Ovary (tissue), 9 donors: ENCODE data around the gene ADA. TPM values are rescaled to one million over a fixed set of nuclear protein-coding genes. Genes with fewer than 3 reads are reported as not detected.

Source experiments
- DNase-seq, 5 donors: peaks; one replicate each; pipeline ENCODE4 v3.0.0-alpha.2; 2019 to 2020
- H3K27ac ChIP-seq, 2 donors: fragments of 200-600 bp; one replicate each; pipeline versions ENCODE4 v1.5.1 to v1.8.0; 2019 to 2022
- H3K27me3 ChIP-seq: fragments of 200-600 bp; one replicate; pipeline ENCODE4 v1.8.0; 2022
- H3K36me3 ChIP-seq: fragments of 200-600 bp; sonication (generic); one replicate; pipeline ENCODE4 v1.5.1; 2019
- H3K4me1 ChIP-seq: one replicate; pipeline ENCODE4 v1.8.1; 2013; ENCODE audit warnings: mild to moderate bottlenecking, moderate library complexity; ENCODE audit not compliant: insufficient read depth
- H3K4me3 ChIP-seq: fragments of 200-600 bp; sonication (generic); one replicate; pipeline ENCODE4 v1.5.1; 2017
- H3K9me3 ChIP-seq, 2 donors: fragments of 200-600 bp in 1 of 2; sonication (generic) in 1 of 2; one replicate each; pipeline versions ENCODE4 v1.5.1 to v1.8.1; 2013 to 2019; ENCODE audit warnings: mild to moderate bottlenecking in 1 of 2, moderate library complexity in 1 of 2
- EP300 ChIP-seq: sonication (generic); formaldehyde crosslinking; IDR thresholded peaks from one replicate; pipeline ENCODE4 v1.6.1; 2017; ENCODE audit warnings: antibody characterized with exemption
- POLR2A ChIP-seq: fragments of 450-650 bp; IDR thresholded peaks from one replicate; pipeline ENCODE4 v1.6.1; 2017; ENCODE audit warnings: antibody characterized with exemption, mild to moderate bottlenecking, moderate library complexity
- WGBS, 3 donors: extraction: QIAGEN DNeasy Blood & Tissue Kit in 1 of 3; methylation state at CpG; one replicate each; pipeline versions ENCODE4 v1.1.5 to v1.1.7; 2013 to 2017; 5-methylcytosine and 5-hydroxymethylcytosine counted together
- intact Hi-C, 4 donors: fragments of 100-400 bp; cut with DNase I; formaldehyde crosslinking; loops; one replicate each; pipeline versions ENCODE4 v1.11.0 to v1.15.1; 2022 to 2023
- polyA plus RNA-seq, 2 donors: library from polyadenylated mRNA; stranded (reverse); fragments of 200-250 nt in 1 of 2; fragments of 350-450 nt in 1 of 2; fragmentation: Illumina TruSeq in 1 of 2; extraction: RNeasy Lipid Tissue Mini Kit (QIAGEN cat#74804) in 1 of 2; gene quantifications; one replicate each; pipeline ENCODE4 v1.2.3, GENCODE V29; 2013 to 2014
- total RNA-seq, 7 donors: library from RNA; depleted of rRNA in 2 of 7; stranded (reverse); fragments of >200 nt in 2 of 7; fragmentation: NEBNext Ultra II Directional in 3 of 7; extraction: Animal tissue kit (Norgen Biotek cat#: 25700) in 3 of 7; gene quantifications; one replicate each; pipeline versions ENCODE4 v1.1.0 to v1.2.4, GENCODE V29; 2016 to 2023
- TF ChIP-seq, protein P1 (sequence below), 3 donors: fragments of 450-650 bp in 2 of 3; fragments of 200-600 bp in 1 of 3; IDR thresholded peaks; one replicate each; pipeline versions ENCODE4 v1.5.1 to v1.8.0; 2016 to 2022; ENCODE audit warnings: antibody characterized with exemption in 3 of 3, mild to moderate bottlenecking in 1 of 3
- donor health status: DM: no; HTN: no; CAD: no; lungs with moderate emphysema.
- donor health status: DM: no; HTN: no; CAD: no.
- donor health status: Bipolar disorder and iron deficiency.
- donor health status: DM: yes; HTN: yes; CAD: no.
- donor health status: DM: no; HTN: no; CAD: no.
- donor health status: DM: yes; HTN: yes; CAD: no.

Gene ADA
- total and polyA plus RNA-seq, 9 donors: 1.1 to 7.4 (median 3.2) TPM

DNA sequence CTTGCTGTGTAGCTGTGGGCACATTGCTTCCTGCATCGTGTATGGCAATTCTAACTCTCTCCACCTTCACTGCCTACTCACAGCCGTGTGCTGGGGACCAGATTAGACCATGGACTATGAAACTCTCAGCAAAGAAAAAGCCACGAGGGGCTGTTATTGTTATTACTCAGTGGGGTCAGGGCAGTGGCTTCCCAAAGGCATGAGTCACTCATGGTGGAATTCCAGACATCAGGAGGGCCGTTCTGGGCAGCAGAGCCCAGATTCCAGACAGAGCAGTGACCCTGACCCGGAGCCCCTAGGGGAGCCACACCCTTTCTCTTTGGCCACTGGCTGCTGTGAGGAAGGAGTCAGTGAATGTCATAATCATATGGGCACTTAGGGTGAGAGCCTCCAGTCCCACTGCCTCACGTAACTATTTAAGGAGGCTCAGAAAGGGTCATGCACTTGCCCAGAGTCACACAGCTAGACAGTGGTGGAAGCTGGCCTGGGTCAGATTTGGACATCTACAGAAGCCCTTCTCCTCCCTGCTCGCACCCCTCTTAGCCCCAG, 41.5 kb upstream of the ADA start:
- H3K4me1 ChIP-seq: peaks cover 29% of the 10 kb centered on the region
- no peaks in the 10 kb centered on the region for H3K9me3 ChIP-seq
- TF ChIP-seq POLR2A: no peak
- peak; percentile 82 for TF ChIP-seq EP300
- WGBS, 3 donors: 2 to 13% (median 4%) methylated on average over 7 of the region's 7 CpGs
- no peaks in the 10 kb centered on the region for H3K36me3 ChIP-seq
- H3K27ac ChIP-seq: peak overlapping the region; percentile 36 to 52
- no peaks in the 10 kb centered on the region for H3K27me3 ChIP-seq
- H3K4me3 ChIP-seq: no peak overlapping the region
- intact Hi-C loops: no loop called here
- DNase-seq: peak; percentile 83 to 92 (median 90)

GRCh38 chr20:44691424-44692423, 40.2 kb upstream of the ADA start:
- H3K36me3 ChIP-seq: no peaks in the 10 kb centered on the region
- peak overlapping the region in 1 of 2 donors; percentile 39 for H3K27ac ChIP-seq
- 40 to 48% (median 44%) methylated on average over 7 of the region's 7 CpGs for WGBS, 3 donors
- peak in 3 of 5 donors; percentile 57 to 72 (median 66) for DNase-seq
- H3K4me1 ChIP-seq: peaks cover 29% of the 10 kb centered on the region
- H3K9me3 ChIP-seq: no peaks in the 10 kb centered on the region
- intact Hi-C loops: no loop called here
- no peak overlapping the region for H3K4me3 ChIP-seq
- H3K27me3 ChIP-seq: no peaks in the 10 kb centered on the region
- TF ChIP-seq EP300: no peak
- no peak for TF ChIP-seq POLR2A
- TF ChIP-seq, protein P1, sequence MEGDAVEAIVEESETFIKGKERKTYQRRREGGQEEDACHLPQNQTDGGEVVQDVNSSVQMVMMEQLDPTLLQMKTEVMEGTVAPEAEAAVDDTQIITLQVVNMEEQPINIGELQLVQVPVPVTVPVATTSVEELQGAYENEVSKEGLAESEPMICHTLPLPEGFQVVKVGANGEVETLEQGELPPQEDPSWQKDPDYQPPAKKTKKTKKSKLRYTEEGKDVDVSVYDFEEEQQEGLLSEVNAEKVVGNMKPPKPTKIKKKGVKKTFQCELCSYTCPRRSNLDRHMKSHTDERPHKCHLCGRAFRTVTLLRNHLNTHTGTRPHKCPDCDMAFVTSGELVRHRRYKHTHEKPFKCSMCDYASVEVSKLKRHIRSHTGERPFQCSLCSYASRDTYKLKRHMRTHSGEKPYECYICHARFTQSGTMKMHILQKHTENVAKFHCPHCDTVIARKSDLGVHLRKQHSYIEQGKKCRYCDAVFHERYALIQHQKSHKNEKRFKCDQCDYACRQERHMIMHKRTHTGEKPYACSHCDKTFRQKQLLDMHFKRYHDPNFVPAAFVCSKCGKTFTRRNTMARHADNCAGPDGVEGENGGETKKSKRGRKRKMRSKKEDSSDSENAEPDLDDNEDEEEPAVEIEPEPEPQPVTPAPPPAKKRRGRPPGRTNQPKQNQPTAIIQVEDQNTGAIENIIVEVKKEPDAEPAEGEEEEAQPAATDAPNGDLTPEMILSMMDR (IDR thresholded peaks at IDR 0.05): no peak

DNA sequence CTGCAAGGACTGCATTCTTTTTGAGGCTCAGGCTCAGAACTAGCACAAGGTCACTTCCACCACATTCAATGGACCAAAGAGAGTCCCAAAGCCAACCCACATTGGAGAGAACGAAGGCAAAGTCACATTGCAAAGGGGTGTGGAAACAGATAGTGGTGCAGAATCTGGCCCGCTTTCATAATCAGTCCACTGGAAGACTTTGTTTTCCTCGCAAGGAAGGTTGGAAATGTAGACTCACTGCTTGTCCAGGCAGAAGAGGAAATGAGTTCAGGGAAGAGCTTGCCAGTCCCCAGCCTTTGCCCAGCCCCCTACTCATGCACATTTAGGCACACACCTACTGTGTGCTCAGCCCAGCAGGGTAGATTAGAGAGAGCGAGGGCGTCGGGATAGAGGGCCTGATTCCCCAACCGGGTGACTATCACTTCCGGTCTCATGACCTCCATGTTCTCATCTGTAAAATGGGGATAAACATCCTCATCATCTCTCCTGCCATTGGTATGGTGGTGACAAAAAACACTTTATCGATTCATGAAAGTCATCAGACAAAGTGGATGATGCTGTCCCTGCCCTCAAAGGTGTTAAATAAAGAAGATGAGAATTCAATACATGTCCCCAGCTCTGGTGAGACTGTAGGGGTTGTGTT, 39.4 kb upstream of the ADA start:
- intact Hi-C loops: no loop called here
- DNase-seq: peak in 2 of 5 donors; percentile 34 to 56
- Histone ChIP-seq H3K36me3 (no peaks in the 10 kb centered on the region), H3K4me1 (peaks cover 29% of the 10 kb centered on the region), H3K27ac (peak overlapping the region in 1 of 2 donors; percentile 39), H3K27me3 (no peaks in the 10 kb centered on the region), H3K9me3 (no peaks in the 10 kb centered on the region), H3K4me3 (no peak overlapping the region)
- TF ChIP-seq, protein P1 (IDR thresholded peaks at IDR 0.05): no peak
- TF ChIP-seq POLR2A: no peak
- TF ChIP-seq EP300: no peak
- WGBS, 3 donors: 62 to 70% (median 67%) methylated on average over 9 of the region's 9 CpGs

- H3K36me3 ChIP-seq: no peaks in the 10 kb centered on the region
- no peaks in the 10 kb centered on the region for H3K27me3 ChIP-seq
- WGBS, 3 donors: 77 to 82% (median 80%) methylated on average over 3 of the region's 3 CpGs
- H3K4me3 ChIP-seq: no peak overlapping the region
- no peak overlapping the region for H3K27ac ChIP-seq
- H3K4me1 ChIP-seq: peaks cover 26% of the 10 kb centered on the region
- TF ChIP-seq EP300 (no peak), POLR2A (no peak)
- TF ChIP-seq, protein P1 (IDR thresholded peaks at IDR 0.05): no peak
- intact Hi-C loops: loop anchor here in 1 of 4 donors (10.0 kb wide), 1 partner anchor 175 kb away; no protein-coding TSS in a partner anchor
- peak in 1 of 5 donors; percentile 28 for DNase-seq
- H3K9me3 ChIP-seq: no peaks in the 10 kb centered on the region
These were observed 38.3 kb upstream of the ADA start for GRCh38 chr20:44689809-44690208.
